ENCODE results near the gene PCNT.
"Not testable (repeated sequence)": the region's sequence is repeated elsewhere in the genome, so short reads cannot be mapped to it uniquely, and the experiment has no call there.

The PCNT gene

GRCh38 chr21:46372014-46372485, 48.1 kb downstream of the PCNT start:
- ATAC-seq (no peak), DNase-seq (ENCODE audit: low spot score in 2 of 2) (no peak)
- peaks cover 57% of the 10 kb centered on the region for H3K36me3 Mint-ChIP-seq
- no peak overlapping the region for H3K4me3 Mint-ChIP-seq
- peaks cover 26% of the 10 kb centered on the region for H3K4me1 Mint-ChIP-seq
- H3K27ac Mint-ChIP-seq, result no peak overlapping the region
- no peaks in the 10 kb centered on the region for H3K9me3 Mint-ChIP-seq

- peaks cover 50% of the 10 kb centered on the region for H3K36me3 Mint-ChIP-seq
- not testable (repeated sequence) for H3K9me3 Mint-ChIP-seq; H3K27ac Mint-ChIP-seq; ATAC-seq; DNase-seq (ENCODE audit: low spot score in 2 of 2); H3K4me3 Mint-ChIP-seq
- H3K4me1 Mint-ChIP-seq, result peaks cover 26% of the 10 kb centered on the region
Measured at GRCh38 chr21:46372947-46373346, 49.0 kb downstream of the PCNT start.

- no peak for DNase-seq (ENCODE audit: low spot score in 2 of 2)
- H3K4me1 Mint-ChIP-seq, result peaks cover 8% of the 10 kb centered on the region
- no peak overlapping the region for H3K27ac Mint-ChIP-seq
- H3K9me3 Mint-ChIP-seq, result no peaks in the 10 kb centered on the region
- H3K36me3 Mint-ChIP-seq, result peaks cover 33% of the 10 kb centered on the region
- no peak overlapping the region for H3K4me3 Mint-ChIP-seq
- no peak for ATAC-seq
Measured at GRCh38 chr21:46374761-46375389, 50.9 kb downstream of the PCNT start.

DNA sequence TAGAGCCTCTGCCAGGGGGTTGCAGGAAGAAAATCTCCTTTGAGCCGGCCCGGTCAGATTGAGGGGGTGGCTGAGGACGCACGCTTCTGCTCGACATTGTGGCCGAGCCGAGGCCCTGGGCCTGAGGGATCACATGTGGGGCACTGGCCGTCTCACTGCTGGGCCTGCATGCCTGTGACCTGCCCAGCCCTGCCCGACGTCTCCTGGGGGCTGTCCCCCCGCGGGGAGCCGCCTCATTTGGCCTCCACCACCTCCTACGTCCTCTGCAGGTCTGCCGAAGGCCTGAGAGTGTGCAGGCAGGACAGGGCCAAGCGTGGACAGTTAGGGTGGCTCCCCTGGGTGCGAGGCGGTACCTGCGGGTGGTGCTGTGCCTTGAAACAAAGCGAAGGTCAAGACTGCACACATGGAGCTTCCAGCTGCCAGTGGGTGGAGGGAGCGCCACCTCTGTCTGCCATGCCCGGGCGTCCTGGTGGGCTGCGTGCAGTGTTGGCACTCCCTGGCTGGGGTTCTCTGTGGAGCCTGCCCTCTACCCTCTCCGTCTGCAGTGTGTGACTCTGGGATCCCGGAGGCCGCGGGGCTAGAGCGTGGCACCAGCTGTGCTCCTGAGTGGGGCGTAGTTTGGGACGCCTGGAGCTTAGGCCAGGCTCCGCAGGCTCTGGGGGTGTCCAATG, 51.7 kb downstream of the PCNT start:
- H3K27ac Mint-ChIP-seq, result no peak overlapping the region
- ATAC-seq (no peak), DNase-seq (ENCODE audit: low spot score in 2 of 2) (no peak)
- no peak overlapping the region for H3K4me3 Mint-ChIP-seq
- H3K9me3 Mint-ChIP-seq, result no peaks in the 10 kb centered on the region
- H3K36me3 Mint-ChIP-seq, result peaks cover 29% of the 10 kb centered on the region
- H3K4me1 Mint-ChIP-seq, result peaks cover 8% of the 10 kb centered on the region

- H3K27ac Mint-ChIP-seq, result no peak overlapping the region
- DNase-seq (ENCODE audit: low spot score in 2 of 2) (no peak), ATAC-seq (no peak)
- peaks cover 9% of the 10 kb centered on the region for H3K4me1 Mint-ChIP-seq
- no peak overlapping the region for H3K4me3 Mint-ChIP-seq
- H3K9me3 Mint-ChIP-seq, result no peaks in the 10 kb centered on the region
- H3K36me3 Mint-ChIP-seq, result peaks cover 25% of the 10 kb centered on the region
Measured at GRCh38 chr21:46376231-46376628, 52.3 kb downstream of the PCNT start.

- ATAC-seq, result no peak
- peaks cover 11% of the 10 kb centered on the region for H3K4me1 Mint-ChIP-seq
- H3K4me3 Mint-ChIP-seq, result no peak overlapping the region
- peaks cover 3% of the 10 kb centered on the region for H3K9me3 Mint-ChIP-seq
- peaks cover 21% of the 10 kb centered on the region for H3K36me3 Mint-ChIP-seq
- peak overlapping the region; percentile 32 for H3K27ac Mint-ChIP-seq
- no peak for DNase-seq (ENCODE audit: low spot score in 2 of 2)
Measured at GRCh38 chr21:46376856-46377453, 53.0 kb downstream of the PCNT start.

DNA sequence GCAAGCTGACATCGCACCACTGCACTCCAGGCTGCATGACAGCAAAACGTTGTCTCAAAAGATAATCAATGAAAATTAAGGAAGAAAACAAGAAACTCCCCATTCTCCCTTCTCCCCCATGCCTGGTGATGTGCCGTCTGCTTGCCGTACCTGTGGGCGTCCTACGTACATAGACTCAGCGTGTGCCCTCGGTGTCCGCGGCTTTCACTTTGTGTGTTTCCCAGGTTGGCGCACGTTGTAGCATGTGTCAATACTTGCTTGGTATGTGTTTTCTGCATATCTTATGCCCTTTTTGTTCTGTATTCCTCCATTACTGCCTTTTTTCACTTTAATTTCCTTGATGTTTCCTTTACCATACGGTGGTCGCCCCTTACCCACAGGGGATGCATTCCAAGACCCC, 53.8 kb downstream of the PCNT start:
- H3K9me3 Mint-ChIP-seq, result peaks cover 3% of the 10 kb centered on the region
- H3K36me3 Mint-ChIP-seq, result peaks cover 19% of the 10 kb centered on the region
- peaks cover 17% of the 10 kb centered on the region for H3K4me1 Mint-ChIP-seq
- H3K4me3 Mint-ChIP-seq, result no peak overlapping the region
- ATAC-seq (no peak), DNase-seq (ENCODE audit: low spot score in 2 of 2) (no peak)
- H3K27ac Mint-ChIP-seq, result no peak overlapping the region

GRCh38 chr21:46379105-46379504, 55.1 kb downstream of the PCNT start:
- Mint-ChIP-seq H3K4me3 (no peak overlapping the region), H3K4me1 (peaks cover 17% of the 10 kb centered on the region), H3K36me3 (peaks cover 13% of the 10 kb centered on the region), H3K27ac (no peak overlapping the region), H3K9me3 (peaks cover 3% of the 10 kb centered on the region)
- DNase-seq (ENCODE audit: low spot score in 2 of 2) (no peak), ATAC-seq (no peak)

GRCh38 chr21:46379691-46380090, 55.7 kb downstream of the PCNT start:
- no peak overlapping the region for H3K27ac Mint-ChIP-seq
- peaks cover 7% of the 10 kb centered on the region for H3K36me3 Mint-ChIP-seq
- H3K9me3 Mint-ChIP-seq, result peaks cover 3% of the 10 kb centered on the region
- no peak for ATAC-seq
- H3K4me3 Mint-ChIP-seq, result no peak overlapping the region
- peaks cover 17% of the 10 kb centered on the region for H3K4me1 Mint-ChIP-seq
- no peak for DNase-seq (ENCODE audit: low spot score in 2 of 2)

DNA sequence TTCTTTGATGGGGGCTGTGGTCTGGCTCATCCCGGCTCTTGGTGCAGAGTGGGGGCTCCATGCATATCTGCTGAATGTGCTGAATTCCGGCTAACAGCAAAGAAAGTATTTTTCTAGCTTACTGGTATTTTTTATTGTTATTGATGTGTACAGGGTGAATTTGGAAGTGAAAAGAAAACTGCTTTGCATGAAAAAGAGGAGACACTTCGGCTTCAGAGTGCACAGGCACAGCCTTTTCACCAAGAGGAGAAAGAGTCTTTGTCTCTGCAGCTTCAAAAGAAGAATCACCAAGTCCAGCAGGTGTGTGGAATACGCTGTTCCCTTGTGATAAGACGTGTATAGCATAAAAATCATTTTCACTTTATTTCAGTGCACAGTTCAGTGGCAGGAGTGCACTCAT, 57.6 kb downstream of the PCNT start:
- peaks cover 17% of the 10 kb centered on the region for H3K4me1 Mint-ChIP-seq
- H3K9me3 Mint-ChIP-seq, result peaks cover 3% of the 10 kb centered on the region
- H3K27ac Mint-ChIP-seq, result no peak overlapping the region
- DNase-seq (ENCODE audit: low spot score in 2 of 2), result no peak
- no peak for ATAC-seq
- H3K36me3 Mint-ChIP-seq, result peaks cover 7% of the 10 kb centered on the region
- H3K4me3 Mint-ChIP-seq, result no peak overlapping the region

DNA sequence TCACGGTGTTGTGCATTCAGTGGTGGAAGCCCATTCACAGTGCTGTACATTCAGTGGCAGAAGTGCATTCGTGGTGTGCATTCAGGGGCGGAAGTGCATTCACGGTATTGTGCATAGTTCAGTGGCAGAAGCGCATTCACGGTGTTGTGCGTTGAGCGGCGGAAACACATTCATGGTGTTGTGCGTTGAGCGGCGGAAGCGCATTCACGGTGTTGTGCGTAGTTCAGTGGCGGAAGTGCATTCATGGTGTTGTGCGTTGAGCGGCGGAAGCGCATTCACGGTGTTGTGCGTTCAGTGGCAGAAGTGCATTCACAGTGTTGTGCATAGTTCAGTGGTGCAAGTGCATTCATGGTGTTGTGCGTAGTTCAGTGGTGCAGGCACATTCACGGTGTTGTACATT, 60.6 kb downstream of the PCNT start:
- DNase-seq (ENCODE audit: low spot score in 2 of 2), result no peak
- no peak for ATAC-seq
- no peak overlapping the region for H3K27ac Mint-ChIP-seq
- peaks cover 17% of the 10 kb centered on the region for H3K4me1 Mint-ChIP-seq
- H3K4me3 Mint-ChIP-seq, result no peak overlapping the region
- H3K36me3 Mint-ChIP-seq, result peaks cover 26% of the 10 kb centered on the region
- H3K9me3 Mint-ChIP-seq, result peaks cover 3% of the 10 kb centered on the region

DNA sequence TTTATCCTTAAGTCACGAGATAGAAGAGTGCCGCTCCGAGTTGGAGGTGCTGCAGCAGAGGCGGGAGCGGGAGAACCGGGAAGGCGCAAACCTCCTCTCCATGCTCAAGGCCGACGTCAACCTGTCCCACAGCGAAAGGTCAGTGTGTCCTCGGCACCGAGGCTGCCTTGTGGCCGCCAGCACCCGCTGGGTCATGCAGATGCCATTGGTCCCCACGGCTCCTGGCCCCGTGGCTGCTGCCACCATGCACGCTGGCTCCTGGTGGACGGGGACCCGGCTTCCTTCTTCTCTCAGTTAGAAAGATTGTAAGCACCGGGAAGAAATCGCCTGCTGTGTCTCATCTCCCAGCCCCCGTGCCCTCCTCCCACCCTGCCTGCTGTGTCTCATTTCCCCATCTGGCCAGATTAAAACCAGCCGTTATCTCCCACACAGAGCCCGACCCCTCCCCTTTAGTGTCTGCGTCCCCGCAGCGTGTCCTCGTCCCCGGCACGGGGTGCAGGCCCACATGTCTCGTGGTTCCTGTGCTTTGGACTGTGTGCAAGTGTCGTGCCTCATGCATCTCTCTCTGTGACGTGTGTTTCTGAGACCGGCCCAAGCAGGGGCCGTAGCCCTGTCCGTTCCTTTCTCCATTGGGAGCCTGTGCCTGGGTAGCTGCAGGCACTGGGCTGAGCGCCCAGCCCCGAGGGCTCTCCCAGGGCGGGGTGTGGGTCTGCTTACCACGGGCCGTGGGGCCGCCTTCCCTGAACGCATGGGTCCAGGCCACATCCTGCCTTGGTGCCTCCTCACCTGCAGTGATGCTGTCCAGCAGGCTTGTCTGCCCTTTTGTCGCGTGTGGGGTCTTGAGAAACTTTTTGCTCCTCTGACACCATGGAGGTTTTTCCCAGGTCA, 62.1 kb downstream of the PCNT start:
- ATAC-seq, result no peak
- no peak overlapping the region for H3K4me3 Mint-ChIP-seq
- DNase-seq (ENCODE audit: low spot score in 2 of 2), result no peak
- peaks cover 41% of the 10 kb centered on the region for H3K36me3 Mint-ChIP-seq
- H3K27ac Mint-ChIP-seq, result peak overlapping the region; percentile 61
- H3K4me1 Mint-ChIP-seq, result peaks cover 17% of the 10 kb centered on the region
- peaks cover 3% of the 10 kb centered on the region for H3K9me3 Mint-ChIP-seq

DNA sequence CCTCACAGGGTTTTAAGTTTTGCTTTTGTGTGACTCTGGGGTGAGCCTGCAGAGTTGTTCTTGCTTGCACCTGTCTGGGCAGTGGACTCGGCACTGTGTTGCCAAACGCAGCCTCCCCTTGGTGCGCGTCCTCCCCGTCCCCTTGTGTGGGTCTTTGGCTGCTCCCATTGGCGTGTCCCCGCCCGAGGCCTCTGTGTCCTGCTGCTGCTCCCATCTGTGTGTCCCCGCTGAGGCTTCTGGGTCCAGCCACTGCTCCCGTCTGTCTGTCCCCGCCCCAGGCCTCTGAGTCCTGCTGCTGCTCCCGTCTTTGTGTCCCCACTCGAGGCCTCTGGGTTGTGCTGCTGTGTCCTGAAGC, 62.8 kb downstream of the PCNT start:
- ATAC-seq (no peak), DNase-seq (ENCODE audit: low spot score in 2 of 2) (no peak)
- H3K9me3 Mint-ChIP-seq, result peaks cover 3% of the 10 kb centered on the region
- peaks cover 10% of the 10 kb centered on the region for H3K4me1 Mint-ChIP-seq
- H3K27ac Mint-ChIP-seq, result peak overlapping the region; percentile 61
- no peak overlapping the region for H3K4me3 Mint-ChIP-seq
- H3K36me3 Mint-ChIP-seq, result peaks cover 41% of the 10 kb centered on the region

DNA sequence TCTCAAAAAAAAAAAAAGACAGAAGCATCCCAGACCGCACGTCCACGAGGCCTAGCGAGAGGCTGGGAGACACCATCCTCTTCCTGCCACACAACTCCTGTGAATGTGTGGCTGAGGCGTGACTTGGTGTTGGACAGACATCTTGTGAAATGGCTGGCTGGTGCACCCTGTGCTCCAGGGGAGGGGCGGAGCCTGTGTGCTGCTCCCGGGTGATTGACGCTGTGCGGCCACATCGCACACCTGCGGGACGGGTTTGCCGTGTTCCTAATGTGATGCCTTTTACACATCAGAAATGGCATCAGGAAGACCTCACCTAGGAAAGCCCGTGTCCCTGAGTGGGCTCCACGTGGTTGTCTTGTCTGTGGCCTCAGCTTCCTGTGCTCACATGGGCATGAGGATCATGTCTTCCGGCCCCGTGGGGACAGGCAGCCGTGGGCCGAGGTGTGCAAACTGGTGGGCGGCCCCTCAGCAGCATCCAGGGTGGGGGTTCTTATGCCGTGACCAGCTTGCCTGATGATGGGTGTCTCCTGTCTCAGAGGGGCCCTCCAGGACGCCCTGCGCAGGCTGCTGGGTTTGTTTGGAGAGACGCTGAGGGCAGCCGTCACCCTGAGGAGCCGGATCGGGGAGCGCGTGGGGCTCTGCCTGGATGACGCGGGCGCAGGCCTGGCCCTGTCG, 64.4 kb downstream of the PCNT start:
- Mint-ChIP-seq H3K27ac (no peak overlapping the region), H3K4me3 (no peak overlapping the region), H3K9me3 (no peaks in the 10 kb centered on the region), H3K4me1 (no peaks in the 10 kb centered on the region), H3K36me3 (peaks cover 49% of the 10 kb centered on the region)
- ATAC-seq (no peak), DNase-seq (ENCODE audit: low spot score in 2 of 2) (no peak)

GRCh38 chr21:46388896-46389295, 64.9 kb downstream of the PCNT start:
- Mint-ChIP-seq H3K4me3 (no peak overlapping the region), H3K4me1 (peaks cover under 1% of the 10 kb centered on the region), H3K36me3 (peaks cover 49% of the 10 kb centered on the region), H3K27ac (no peak overlapping the region), H3K9me3 (no peaks in the 10 kb centered on the region)
- DNase-seq (ENCODE audit: low spot score in 2 of 2), result no peak
- no peak for ATAC-seq

All from stimulated activated effector memory CD8-positive, alpha-beta T cell treated with anti-CD3 and anti-CD28 coated beads, Interleukin-12 subunit alpha, Interleukin-12 subunit beta, amount 100 ng/mL, for 72 hours (primary cell).